HCT116 (cell line): Measurements from ENCODE around the gene VIPR1.

Experiments
- EGR1 ChIP-seq: IDR thresholded peaks from 2 replicates; pipeline ENCODE4 v1.6.1; 2012; ENCODE audit warnings: low read depth
- EZH2 ChIP-seq: fragments of 200-600 bp; sonication (generic); IDR thresholded peaks from 2 replicates; pipeline ENCODE4 v1.6.1; 2017; ENCODE audit warnings: antibody characterized with exemption, mixed run types
- EZH2phosphoT487 ChIP-seq: fragments of 200-600 bp; IDR thresholded peaks from 2 replicates; pipeline ENCODE4 v1.6.1; 2018; ENCODE audit warnings: antibody characterized with exemption, borderline replicate concordance
- FOSL1 ChIP-seq: IDR thresholded peaks from 2 replicates; pipeline ENCODE4 v1.6.1; 2012; ENCODE audit warnings: low read depth
- POLR2A ChIP-seq: IDR thresholded peaks from 2 replicates; pipeline ENCODE4 v1.7.0; 2011; ENCODE audit warnings: borderline replicate concordance; ENCODE audit not compliant: insufficient read depth, insufficient read length; ENCODE audit errors: extremely low read depth
- ZFX ChIP-seq: fragments of 450-650 bp; IDR thresholded peaks from 2 replicates; pipeline ENCODE4 v1.6.1; 2017
- TF ChIP-seq, protein P1 (sequence below), 3 experiments: fragments of 200-600 bp in 1 of 3; sonication (generic) in 1 of 3; IDR thresholded peaks in 2 of 3; conservative IDR thresholded peaks in 1 of 3; 2 replicates each; pipeline ENCODE4 v1.5.1; 2012 to 2017; ENCODE audit warnings: low read depth in 2 of 3, low read length in 2 of 3, antibody characterized with exemption in 1 of 3, borderline replicate concordance in 1 of 3, control low read depth in 1 of 3, mild to moderate bottlenecking in 1 of 3, mixed read lengths in 1 of 3, mixed run types in 1 of 3, moderate library complexity in 1 of 3; ENCODE audit not compliant: insufficient read depth in 1 of 3
- TF ChIP-seq, protein P2 (sequence below): IDR thresholded peaks from 2 replicates; pipeline ENCODE4 v1.6.1; 2012

DNA sequence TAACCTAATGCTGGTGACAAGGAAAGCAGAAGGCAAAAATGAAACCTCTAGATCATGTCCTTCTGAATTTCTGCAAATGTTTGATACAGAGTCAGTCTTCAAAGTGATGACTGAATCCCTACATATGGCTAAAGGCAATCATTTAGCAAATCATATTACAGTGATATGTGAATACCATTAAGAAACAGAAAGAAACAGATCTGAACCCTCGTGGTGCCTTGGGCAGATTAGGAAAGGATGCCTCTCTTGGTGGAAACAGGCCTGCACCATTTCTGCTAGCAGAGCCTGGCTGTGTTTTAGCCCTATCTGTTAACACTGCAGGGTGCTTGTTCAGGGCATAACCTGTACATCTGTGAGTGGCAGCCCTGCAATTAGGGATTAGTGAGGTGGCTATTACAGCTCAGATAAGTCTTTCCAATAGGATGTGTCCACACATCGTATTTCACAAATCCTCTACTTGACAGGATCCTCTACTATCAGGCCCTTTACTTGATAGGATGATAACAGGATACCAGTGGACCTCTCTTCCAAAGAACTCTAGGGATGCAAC, 67.2 kb downstream of the VIPR1 start:
- TF ChIP-seq, protein P1, sequence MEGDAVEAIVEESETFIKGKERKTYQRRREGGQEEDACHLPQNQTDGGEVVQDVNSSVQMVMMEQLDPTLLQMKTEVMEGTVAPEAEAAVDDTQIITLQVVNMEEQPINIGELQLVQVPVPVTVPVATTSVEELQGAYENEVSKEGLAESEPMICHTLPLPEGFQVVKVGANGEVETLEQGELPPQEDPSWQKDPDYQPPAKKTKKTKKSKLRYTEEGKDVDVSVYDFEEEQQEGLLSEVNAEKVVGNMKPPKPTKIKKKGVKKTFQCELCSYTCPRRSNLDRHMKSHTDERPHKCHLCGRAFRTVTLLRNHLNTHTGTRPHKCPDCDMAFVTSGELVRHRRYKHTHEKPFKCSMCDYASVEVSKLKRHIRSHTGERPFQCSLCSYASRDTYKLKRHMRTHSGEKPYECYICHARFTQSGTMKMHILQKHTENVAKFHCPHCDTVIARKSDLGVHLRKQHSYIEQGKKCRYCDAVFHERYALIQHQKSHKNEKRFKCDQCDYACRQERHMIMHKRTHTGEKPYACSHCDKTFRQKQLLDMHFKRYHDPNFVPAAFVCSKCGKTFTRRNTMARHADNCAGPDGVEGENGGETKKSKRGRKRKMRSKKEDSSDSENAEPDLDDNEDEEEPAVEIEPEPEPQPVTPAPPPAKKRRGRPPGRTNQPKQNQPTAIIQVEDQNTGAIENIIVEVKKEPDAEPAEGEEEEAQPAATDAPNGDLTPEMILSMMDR (IDR thresholded peaks at IDR 0.05 in 2 of 3, conservative IDR thresholded peaks at IDR 0.05 in 1 of 3; ENCODE audit: borderline replicate concordance in 1 of 3, insufficient read depth in 1 of 3, low read depth in 2 of 3, low read length in 2 of 3) = no peak
- TF ChIP-seq FOSL1 (no peak), ZFX (no peak), POLR2A (no peak), EZH2phosphoT487 (no peak), EZH2 (no peak), EGR1 (no peak)
- TF ChIP-seq, protein P2, sequence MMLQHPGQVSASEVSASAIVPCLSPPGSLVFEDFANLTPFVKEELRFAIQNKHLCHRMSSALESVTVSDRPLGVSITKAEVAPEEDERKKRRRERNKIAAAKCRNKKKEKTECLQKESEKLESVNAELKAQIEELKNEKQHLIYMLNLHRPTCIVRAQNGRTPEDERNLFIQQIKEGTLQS = no peak
